ENCODE data around the gene MACROD1.

DNA sequence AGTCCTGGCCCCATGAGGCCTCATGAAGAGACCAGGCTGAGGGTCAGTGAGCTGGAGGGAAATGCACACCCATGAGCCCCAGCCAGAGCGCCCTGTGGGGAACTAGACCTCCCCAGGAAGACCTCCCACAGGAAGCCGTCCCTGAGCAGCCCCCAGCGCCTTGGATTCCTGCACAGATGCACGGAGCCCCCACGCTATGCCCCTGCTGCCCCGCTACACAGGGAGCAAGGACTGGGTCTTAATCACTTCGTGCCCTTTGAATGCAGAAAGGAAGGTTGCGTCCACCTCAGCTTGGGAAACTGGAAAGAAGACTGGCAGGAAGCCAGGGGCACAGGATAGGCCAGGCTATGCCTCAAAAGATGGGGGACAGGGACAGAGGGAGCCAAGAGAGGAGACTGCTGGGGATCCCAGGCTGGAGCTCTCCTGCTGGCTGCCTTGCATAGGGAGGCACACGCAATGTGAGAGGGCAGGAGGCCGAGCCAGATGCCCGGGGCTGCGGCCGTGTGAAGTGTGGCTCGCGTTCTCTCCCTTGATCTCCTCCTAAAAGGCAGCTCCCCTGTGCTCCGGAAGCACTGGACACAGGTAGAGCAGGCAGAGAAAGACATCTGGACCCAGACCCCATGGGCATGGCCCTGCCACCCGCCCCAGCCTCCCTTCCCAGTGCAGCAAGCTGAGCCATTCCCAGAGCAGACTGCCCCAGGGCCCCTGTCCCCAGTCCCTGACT, 32.8 kb downstream of the MACROD1 start:
- no peak for TF ChIP-seq EP300 (IDR thresholded peaks at IDR 0.05; ENCODE audit: borderline replicate concordance)
- no peak for TF ChIP-seq ZBTB7A (IDR thresholded peaks at IDR 0.05; ENCODE audit: low read depth)
- TF ChIP-seq FOXM1 (IDR thresholded peaks at IDR 0.05; ENCODE audit: borderline replicate concordance, low read depth), result no peak

All from Ishikawa (cell line).